ENCODE data around the gene ACTN4. TPM values are rescaled to one million over a fixed set of nuclear protein-coding genes. Genes with fewer than 3 reads are reported as not detected.

Gene ACTN4
- total RNA-seq, 1 experiment from 2014 or later, result 1,233 TPM

- Histone ChIP-seq H3K4me2 (no peak overlapping the region), H2AFZ (no peak overlapping the region), H3K27me3 (ENCODE audit: insufficient read depth, low read depth) (no peaks in the 10 kb centered on the region), H3K4me1 (replicated peaks; ENCODE audit: insufficient read depth) (no peaks in the 10 kb centered on the region; the same call in 1 of the 2 replicates), H3K4me3 (no peak overlapping the region), H3K9me3 (ENCODE audit: insufficient read depth, low read depth) (no peaks in the 10 kb centered on the region), H3K36me3 (ENCODE audit: low read depth) (no peaks in the 10 kb centered on the region), H3K79me2 (ENCODE audit: low read depth) (peaks cover 6% of the 10 kb centered on the region; the same call in 1 of the 2 replicates), H3F3A (ENCODE audit: insufficient read depth, low read depth) (peaks cover 12% of the 10 kb centered on the region), H4K20me1 (ENCODE audit: insufficient read depth) (no peaks in the 10 kb centered on the region), H3K27ac (no peak overlapping the region), H3K9me2 (ENCODE audit: insufficient read depth) (no peaks in the 10 kb centered on the region)
- TF ChIP-seq CTCF (conservative IDR thresholded peaks at IDR 0.05), result no peak
- no peak for TF ChIP-seq EZH2 (IDR thresholded peaks at IDR 0.05; ENCODE audit: low read depth)
- ChIA-PET CTCF (no interaction called here), POLR2A (ENCODE audit: unreplicated experiment) (no interaction called here)
- no TSS peak for BruUV-seq (replicated peaks)
- intact Hi-C loops (cut with micrococcal nuclease; ENCODE audit: unreplicated experiment), result loop anchor here (10.0 kb wide), 1 partner anchor 225 kb away; no protein-coding TSS in a partner anchor
- DNase-seq, result no peak
Measured at GRCh38 chr19:38739440-38740256, 92.2 kb downstream of the ACTN4 start.

GRCh38 chr19:38740257-38740592 is 92.8 kb downstream of the ACTN4 start:
- ChIA-PET CTCF (no interaction called here), POLR2A (ENCODE audit: unreplicated experiment) (interaction anchor here (0.6 to 0.7 kb wide), 2 partner anchors 92 to 99 kb away, joined by 3 to 4 read pairs; no protein-coding TSS in a partner anchor)
- peaks cover 7% of the 10 kb centered on the region for H3F3A ChIP-seq (ENCODE audit: insufficient read depth, low read depth)
- TF ChIP-seq CTCF (conservative IDR thresholded peaks at IDR 0.05), result no peak
- no peak for TF ChIP-seq EZH2 (IDR thresholded peaks at IDR 0.05; ENCODE audit: low read depth)
- intact Hi-C loops (cut with micrococcal nuclease; ENCODE audit: unreplicated experiment), result no loop called here
- no peaks in the 10 kb centered on the region for H3K9me2 ChIP-seq (ENCODE audit: insufficient read depth)
- H3K4me3 ChIP-seq, result no peak overlapping the region
- H3K27ac ChIP-seq, result no peak overlapping the region
- no peak for DNase-seq
- no peaks in the 10 kb centered on the region for H3K9me3 ChIP-seq (ENCODE audit: insufficient read depth, low read depth)
- no peaks in the 10 kb centered on the region for H3K36me3 ChIP-seq (ENCODE audit: low read depth)
- H2AFZ ChIP-seq, result no peak overlapping the region
- H3K79me2 ChIP-seq (ENCODE audit: low read depth), result 0 out of 2 replicates have a peak, but pooled peaks cover under 1% of the 10 kb centered on the region
- no peaks in the 10 kb centered on the region for H3K27me3 ChIP-seq (ENCODE audit: insufficient read depth, low read depth)
- H3K4me2 ChIP-seq, result no peak overlapping the region
- BruUV-seq (replicated peaks), result no TSS peak
- H4K20me1 ChIP-seq (ENCODE audit: insufficient read depth), result no peaks in the 10 kb centered on the region
- H3K4me1 ChIP-seq (replicated peaks; ENCODE audit: insufficient read depth), result no peaks in the 10 kb centered on the region; the same call in 1 of the 2 replicates

- CTCF ChIA-PET, result no interaction called here
- Histone ChIP-seq H3K4me3 (no peak overlapping the region), H3K27me3 (ENCODE audit: insufficient read depth, low read depth) (no peaks in the 10 kb centered on the region)
Measured at GRCh38 chr19:38740932-38741331, 93.5 kb downstream of the ACTN4 start.

More at GRCh38 chr19:38740932-38741331, 93.5 kb downstream of the ACTN4 start:
- Histone ChIP-seq H2AFZ (no peak overlapping the region), H3K9me3 (ENCODE audit: insufficient read depth, low read depth) (no peaks in the 10 kb centered on the region), H3K9me2 (ENCODE audit: insufficient read depth) (no peaks in the 10 kb centered on the region), H3K79me2 (ENCODE audit: low read depth) (no peaks in the 10 kb centered on the region), H3K27ac (no peak overlapping the region), H4K20me1 (ENCODE audit: insufficient read depth) (no peaks in the 10 kb centered on the region), H3F3A (ENCODE audit: insufficient read depth, low read depth) (peaks cover 5% of the 10 kb centered on the region; the same call in 1 of the 2 replicates), H3K36me3 (ENCODE audit: low read depth) (no peaks in the 10 kb centered on the region), H3K4me1 (replicated peaks; ENCODE audit: insufficient read depth) (no peaks in the 10 kb centered on the region; the same call in 1 of the 2 replicates), H3K4me2 (no peak overlapping the region)
- intact Hi-C loops (cut with micrococcal nuclease; ENCODE audit: unreplicated experiment), result no loop called here
- DNase-seq, result no peak
- no TSS peak for BruUV-seq (replicated peaks)
- POLR2A ChIA-PET (ENCODE audit: unreplicated experiment), result interaction anchor here (0.6 to 0.7 kb wide), 2 partner anchors 57 to 91 kb away, joined by 3 to 8 read pairs; no protein-coding TSS in a partner anchor
- TF ChIP-seq CTCF (conservative IDR thresholded peaks at IDR 0.05) (no peak), EZH2 (IDR thresholded peaks at IDR 0.05; ENCODE audit: low read depth) (no peak)

Data from PC-9 (cell line).